ENCODE measurements around the gene RYR1. TPM values are rescaled to one million over a fixed set of nuclear protein-coding genes. Genes with fewer than 3 reads are reported as not detected.

The RYR1 gene
- total RNA-seq, 4 donors from 2014 or later, result under 0.01 to 6.2 (median 3.5) TPM; not detected in 1

DNA sequence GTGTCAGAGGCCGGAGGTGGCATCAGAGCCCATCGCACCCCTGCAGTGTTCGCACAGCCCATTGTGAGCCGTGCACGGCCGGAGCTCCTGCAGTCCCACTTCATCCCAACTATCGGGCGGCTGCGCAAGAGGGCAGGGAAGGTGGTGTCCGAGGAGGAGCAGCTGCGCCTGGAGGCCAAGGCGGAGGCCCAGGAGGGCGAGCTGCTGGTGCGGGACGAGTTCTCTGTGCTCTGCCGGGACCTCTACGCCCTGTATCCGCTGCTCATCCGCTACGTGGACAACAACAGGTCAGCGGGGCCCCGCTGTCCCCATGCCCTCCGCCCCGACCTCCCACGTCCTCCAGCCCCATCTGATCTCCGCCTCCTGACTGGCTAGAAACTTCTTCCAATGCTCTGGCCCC, 85.7 kb downstream of the RYR1 start:
- no peak for DNase-seq
- H3K36me3 ChIP-seq, result no peaks in the 10 kb centered on the region
- intact Hi-C loops (cut with DNase I; ENCODE audit: low total_unique reads), result no loop called here

DNA sequence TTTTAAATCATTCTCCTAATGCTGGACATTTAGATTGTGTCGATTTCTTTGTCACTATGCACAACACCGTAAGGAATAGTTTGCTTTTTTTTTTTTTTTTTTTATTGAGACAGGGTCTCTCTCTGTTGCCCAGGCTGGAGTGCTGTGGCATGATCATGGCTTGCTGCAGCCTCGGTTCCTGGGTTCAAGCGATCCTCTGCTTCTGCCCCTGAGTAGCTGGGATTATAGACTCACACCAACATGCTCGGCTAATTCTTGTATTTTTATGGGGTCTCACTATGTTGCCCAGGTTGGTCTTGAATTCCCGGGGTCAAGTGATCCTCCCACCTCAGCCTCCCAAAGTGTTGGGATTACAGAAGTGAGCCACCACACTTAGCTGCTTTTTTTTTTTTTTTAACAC, 86.5 kb downstream of the RYR1 start:
- Histone ChIP-seq H3K27ac (no peak overlapping the region), H3K4me3 (no peak overlapping the region), H3K4me1 (no peaks in the 10 kb centered on the region), H3K36me3 (no peaks in the 10 kb centered on the region), H3K27me3 (no peaks in the 10 kb centered on the region), H3K9me3 (no peaks in the 10 kb centered on the region)
- intact Hi-C loops (cut with DNase I; ENCODE audit: low total_unique reads), result no loop called here
- DNase-seq, result no peak
- no peak for TF ChIP-seq POLR2A (IDR thresholded peaks at IDR 0.05)
- TF ChIP-seq, protein P1, sequence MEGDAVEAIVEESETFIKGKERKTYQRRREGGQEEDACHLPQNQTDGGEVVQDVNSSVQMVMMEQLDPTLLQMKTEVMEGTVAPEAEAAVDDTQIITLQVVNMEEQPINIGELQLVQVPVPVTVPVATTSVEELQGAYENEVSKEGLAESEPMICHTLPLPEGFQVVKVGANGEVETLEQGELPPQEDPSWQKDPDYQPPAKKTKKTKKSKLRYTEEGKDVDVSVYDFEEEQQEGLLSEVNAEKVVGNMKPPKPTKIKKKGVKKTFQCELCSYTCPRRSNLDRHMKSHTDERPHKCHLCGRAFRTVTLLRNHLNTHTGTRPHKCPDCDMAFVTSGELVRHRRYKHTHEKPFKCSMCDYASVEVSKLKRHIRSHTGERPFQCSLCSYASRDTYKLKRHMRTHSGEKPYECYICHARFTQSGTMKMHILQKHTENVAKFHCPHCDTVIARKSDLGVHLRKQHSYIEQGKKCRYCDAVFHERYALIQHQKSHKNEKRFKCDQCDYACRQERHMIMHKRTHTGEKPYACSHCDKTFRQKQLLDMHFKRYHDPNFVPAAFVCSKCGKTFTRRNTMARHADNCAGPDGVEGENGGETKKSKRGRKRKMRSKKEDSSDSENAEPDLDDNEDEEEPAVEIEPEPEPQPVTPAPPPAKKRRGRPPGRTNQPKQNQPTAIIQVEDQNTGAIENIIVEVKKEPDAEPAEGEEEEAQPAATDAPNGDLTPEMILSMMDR (IDR thresholded peaks at IDR 0.05), result no peak

More for the DNA sequence above, 85.7 kb downstream of the RYR1 start:
- H3K4me1 ChIP-seq, result no peaks in the 10 kb centered on the region
- H3K9me3 ChIP-seq, result no peaks in the 10 kb centered on the region
- no peak overlapping the region for H3K27ac ChIP-seq
- TF ChIP-seq, protein P1 (IDR thresholded peaks at IDR 0.05), result no peak
- no peak for TF ChIP-seq POLR2A (IDR thresholded peaks at IDR 0.05)
- no peak overlapping the region for H3K4me3 ChIP-seq
- no peaks in the 10 kb centered on the region for H3K27me3 ChIP-seq

DNA sequence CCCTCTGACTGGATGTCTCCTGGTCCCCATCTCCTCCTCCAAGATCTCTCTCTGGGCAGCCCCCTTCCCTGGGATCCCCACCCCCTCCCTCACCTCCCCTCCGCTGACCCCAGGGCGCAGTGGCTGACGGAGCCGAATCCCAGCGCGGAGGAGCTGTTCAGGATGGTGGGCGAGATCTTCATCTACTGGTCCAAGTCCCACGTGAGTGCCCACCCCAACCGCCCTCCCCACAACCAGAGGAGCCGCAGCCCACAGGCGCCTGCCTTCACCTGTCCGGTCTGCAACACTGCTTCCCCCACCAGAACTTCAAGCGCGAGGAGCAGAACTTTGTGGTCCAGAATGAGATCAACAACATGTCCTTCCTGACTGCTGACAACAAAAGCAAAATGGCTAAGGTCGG, 89.4 kb downstream of the RYR1 start:
- TF ChIP-seq POLR2A (IDR thresholded peaks at IDR 0.05), result no peak
- TF ChIP-seq, protein P1 (IDR thresholded peaks at IDR 0.05), result no peak
- intact Hi-C loops (cut with DNase I; ENCODE audit: low total_unique reads), result no loop called here
- no peak for DNase-seq

DNA sequence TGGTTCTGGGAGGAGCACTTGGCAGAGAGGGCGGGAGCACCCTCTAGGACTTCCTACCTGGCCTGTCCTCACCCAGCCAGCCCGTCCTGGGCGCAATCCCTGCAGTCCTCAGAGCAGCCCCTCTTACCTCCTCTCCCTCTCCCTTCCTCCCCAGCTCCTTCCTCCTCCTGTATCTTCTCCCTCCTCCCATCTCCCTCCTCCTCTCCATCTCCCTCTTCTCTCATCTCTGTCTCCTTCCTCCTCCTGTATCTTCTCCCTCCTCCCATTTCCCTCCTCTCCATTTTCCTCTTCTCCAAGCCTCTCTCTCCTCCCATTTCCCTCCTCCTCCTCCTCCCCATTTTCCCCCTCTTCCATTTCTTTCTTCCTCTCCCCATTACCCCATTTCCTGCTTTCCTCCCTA, 89.8 kb downstream of the RYR1 start:
- Histone ChIP-seq H3K27me3 (no peaks in the 10 kb centered on the region), H3K36me3 (no peaks in the 10 kb centered on the region), H3K9me3 (no peaks in the 10 kb centered on the region), H3K4me1 (no peaks in the 10 kb centered on the region), H3K4me3 (no peak overlapping the region), H3K27ac (no peak overlapping the region)
- no peak for DNase-seq
- TF ChIP-seq POLR2A (IDR thresholded peaks at IDR 0.05), result no peak
- TF ChIP-seq, protein P1 (IDR thresholded peaks at IDR 0.05), result no peak
- intact Hi-C loops (cut with DNase I; ENCODE audit: low total_unique reads), result no loop called here

More for the DNA sequence above, 89.4 kb downstream of the RYR1 start:
- Histone ChIP-seq H3K27ac (no peak overlapping the region), H3K27me3 (no peaks in the 10 kb centered on the region), H3K36me3 (no peaks in the 10 kb centered on the region), H3K4me3 (no peak overlapping the region), H3K4me1 (no peaks in the 10 kb centered on the region), H3K9me3 (no peaks in the 10 kb centered on the region)

DNA sequence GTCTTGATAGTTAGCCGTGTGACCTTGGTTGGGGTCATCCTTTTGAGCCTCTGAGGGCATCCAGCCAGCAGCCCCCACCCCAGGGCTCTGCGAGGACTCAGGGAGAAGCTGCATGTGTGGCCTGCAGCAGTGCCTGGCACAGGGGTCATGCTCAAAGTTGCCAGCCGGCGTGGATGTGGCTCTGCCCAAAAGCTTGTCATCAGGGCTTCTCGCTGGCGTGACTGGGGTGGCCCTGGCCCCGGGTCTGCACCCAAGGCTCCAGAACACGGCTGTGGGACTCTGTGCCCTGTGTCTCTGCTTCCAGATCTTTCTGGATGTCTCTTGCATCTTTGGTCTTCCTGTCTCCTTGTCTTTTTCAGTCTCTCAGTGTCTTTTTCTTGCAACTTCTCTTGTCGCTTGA, 90.9 kb downstream of the RYR1 start:
- Histone ChIP-seq H3K4me1 (no peaks in the 10 kb centered on the region), H3K27me3 (no peaks in the 10 kb centered on the region), H3K9me3 (no peaks in the 10 kb centered on the region), H3K4me3 (no peak overlapping the region), H3K27ac (no peak overlapping the region), H3K36me3 (no peaks in the 10 kb centered on the region)
- no peak for TF ChIP-seq POLR2A (IDR thresholded peaks at IDR 0.05)
- TF ChIP-seq, protein P1 (IDR thresholded peaks at IDR 0.05), result no peak
- no peak for DNase-seq
- intact Hi-C loops (cut with DNase I; ENCODE audit: low total_unique reads), result no loop called here
